Hematopoietic multipotent progenitor cell treated with erythropoietin and hydrocortisone succinate and interleukin-3 and kit ligand, for 6 days (in vitro differentiated cells): Measurements from ENCODE around the gene SLC39A7.

Experiments
- DNase-seq: peaks from one replicate; pipeline ENCODE4 v3.0.0-alpha.2; 2015

SLC39A7 gene

GRCh38 chr6:33190504-33191107, 10.1 kb upstream of the SLC39A7 start:
- no peak for DNase-seq

- no peak for DNase-seq
Observed at GRCh38 chr6:33191383-33192104, 9.1 kb upstream of the SLC39A7 start.

DNA sequence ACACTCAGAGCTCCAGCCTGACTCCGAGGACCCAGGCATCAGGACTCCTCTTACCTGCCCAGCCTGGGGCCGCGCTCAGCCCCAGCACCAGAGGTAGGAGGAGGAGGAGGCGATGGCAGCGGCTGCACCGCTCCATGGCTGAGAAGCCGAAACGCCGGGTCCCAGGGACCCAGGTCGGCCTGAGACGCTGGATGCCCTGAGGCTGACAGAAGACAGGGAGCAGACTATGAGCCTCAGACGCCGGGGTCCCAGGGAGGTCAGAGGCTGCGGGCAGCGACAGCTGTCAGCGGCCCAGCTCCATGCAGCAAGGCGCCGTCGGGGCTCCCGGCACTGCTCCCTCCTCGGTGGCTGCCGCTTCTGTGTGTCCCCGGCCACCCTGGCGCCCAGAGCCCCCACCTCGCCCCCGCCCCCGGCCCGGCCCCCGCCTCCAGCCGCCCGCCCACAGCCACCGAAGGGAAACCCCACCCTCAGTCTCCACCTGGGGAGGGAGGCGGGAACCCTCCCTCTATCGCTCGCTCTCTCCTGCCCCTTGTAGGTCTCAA, 8.5 kb upstream of the SLC39A7 start, which contains the start of gene COL11A2:
COL11A2 (minus strand) TSS at position 363 of the 542 bp plus-strand sequence; CDS start at position 136, 227 bp downstream.
- no peak for DNase-seq

GRCh38 chr6:33192671-33193602, 7.7 kb upstream of the SLC39A7 start:
- DNase-seq: peak; percentile 43

DNA sequence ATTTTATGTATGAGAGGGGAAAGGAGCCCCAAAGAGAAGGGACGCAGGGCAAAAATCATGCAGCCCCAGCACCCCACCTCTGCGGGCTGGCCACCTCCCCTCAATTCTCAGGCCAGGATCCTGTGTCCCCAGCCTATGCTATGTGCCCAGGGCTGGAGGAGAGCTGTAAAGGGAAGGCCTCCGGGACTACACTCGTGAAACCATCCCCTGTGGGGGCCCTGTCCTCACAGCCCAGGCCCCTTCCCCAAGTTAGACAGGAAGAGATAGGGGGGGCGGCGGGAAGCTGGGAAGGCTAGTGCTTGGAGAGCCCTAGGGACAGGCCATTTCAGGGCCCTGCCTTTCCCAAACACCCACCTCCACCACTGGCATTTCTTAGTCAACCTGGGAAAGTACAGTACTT, 7.0 kb upstream of the SLC39A7 start:
- DNase-seq: no peak

DNA sequence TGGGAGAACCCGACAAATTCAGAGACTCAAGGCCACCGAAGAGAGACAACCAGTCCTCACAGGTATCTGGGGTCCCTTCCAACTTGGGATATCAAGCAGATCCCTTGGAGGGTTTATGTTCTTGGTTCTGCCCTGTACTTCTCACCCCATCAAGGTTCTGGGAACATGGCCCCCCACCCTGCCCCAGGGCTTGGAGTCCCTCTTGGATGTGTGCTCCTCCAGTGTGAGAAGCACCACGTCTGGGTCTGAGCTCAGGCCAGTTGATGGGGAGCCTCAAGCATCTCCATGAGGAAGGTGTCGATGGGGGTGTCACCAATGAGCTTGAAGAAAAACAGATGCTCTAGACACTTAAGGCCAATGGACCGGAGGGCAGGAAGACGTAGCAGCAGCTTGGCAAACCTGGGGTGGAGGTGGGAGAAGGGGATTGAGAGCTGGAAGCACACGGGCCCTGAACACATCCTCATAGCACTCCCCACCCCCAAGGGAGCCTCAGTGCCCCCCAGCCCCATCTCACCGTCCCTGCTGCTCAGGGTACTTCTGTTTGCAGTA, 6.2 kb upstream of the SLC39A7 start:
- no peak for DNase-seq

DNA sequence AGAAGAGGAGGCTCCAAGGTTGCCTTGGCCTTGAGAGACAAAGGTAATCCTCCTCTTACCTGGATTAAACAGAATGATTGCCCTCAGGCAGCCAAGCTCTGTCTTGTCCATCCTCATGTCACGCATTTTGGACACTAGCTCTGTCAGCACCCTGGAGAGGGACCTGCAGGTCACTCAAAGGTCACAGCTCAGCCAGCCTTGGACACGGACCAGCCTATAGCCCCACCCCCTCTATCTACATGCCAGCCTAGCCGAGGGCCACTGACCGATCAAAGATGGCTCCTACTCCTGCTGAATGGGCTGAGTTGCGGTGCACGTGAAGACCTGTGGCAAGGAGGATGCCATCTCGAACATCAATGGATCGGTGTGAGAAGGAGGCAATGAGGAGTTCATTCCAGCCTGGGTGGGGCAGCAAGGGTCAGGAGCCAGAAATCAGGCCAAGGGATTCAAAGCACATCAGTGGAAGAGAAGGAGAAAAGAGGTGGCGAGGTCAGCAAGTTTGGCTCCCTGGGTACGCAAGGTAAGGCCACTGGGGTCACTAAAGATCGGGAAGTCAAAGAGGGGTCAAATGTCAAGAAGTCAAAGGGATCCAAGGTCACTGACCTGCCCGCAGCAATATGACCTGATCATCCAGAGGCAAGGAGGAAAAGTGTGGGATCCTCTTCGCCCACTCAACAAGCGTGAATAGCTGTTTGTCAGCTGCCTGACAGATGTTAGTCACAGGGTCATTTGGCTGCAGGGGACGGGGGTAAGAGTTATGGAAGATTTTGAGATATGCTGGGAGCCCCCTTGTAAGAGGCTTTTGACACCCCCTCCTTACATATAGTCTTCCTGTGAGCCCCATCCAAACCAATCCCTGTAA, 5.1 kb upstream of the SLC39A7 start:
- no peak for DNase-seq

- peak; percentile 96 for DNase-seq
Observed at GRCh38 chr6:33197431-33198048, 3.1 kb upstream of the SLC39A7 start.

DNA sequence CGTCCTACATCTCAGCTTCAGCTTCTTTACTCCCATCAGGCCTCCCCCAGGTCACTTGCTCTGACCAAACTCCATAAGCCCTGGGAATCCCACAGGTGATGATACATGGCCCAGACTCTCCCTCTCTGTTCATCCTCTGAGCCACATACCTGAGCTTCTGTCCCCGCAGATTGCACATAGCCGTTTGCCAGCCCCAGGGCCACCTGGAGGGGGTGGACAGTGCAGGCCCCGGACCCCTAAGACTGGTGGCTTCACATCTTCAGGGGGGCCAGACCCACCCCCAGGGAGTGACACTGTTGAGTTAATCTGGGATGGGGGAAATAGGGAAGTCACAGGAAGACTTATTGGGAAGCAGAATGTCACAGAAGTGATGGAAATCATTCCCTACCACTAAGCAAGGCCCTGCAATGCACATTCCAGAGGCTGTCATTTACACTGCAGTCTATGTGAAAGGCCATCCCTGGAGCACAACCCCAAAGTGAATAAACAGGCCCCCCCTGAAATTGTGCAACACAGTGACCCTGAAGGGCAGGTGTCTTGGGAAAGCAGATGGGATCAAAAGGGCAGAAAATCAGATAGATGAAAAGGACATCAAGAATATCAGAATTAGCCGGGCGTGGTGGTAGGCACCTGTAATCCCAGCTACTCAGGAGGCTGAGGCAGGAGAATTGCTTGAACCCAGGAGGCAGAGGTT, 2.4 kb upstream of the SLC39A7 start:
- no peak for DNase-seq

GRCh38 chr6:33198853-33199436, 1.7 kb upstream of the SLC39A7 start:
- DNase-seq: no peak

- DNase-seq: peak; percentile 92
Observed at GRCh38 chr6:33199687-33200218, 914 bp upstream of the SLC39A7 start.

GRCh38 chr6:33201147-33201545, 479 bp downstream of the SLC39A7 start:
- no peak for DNase-seq

DNA sequence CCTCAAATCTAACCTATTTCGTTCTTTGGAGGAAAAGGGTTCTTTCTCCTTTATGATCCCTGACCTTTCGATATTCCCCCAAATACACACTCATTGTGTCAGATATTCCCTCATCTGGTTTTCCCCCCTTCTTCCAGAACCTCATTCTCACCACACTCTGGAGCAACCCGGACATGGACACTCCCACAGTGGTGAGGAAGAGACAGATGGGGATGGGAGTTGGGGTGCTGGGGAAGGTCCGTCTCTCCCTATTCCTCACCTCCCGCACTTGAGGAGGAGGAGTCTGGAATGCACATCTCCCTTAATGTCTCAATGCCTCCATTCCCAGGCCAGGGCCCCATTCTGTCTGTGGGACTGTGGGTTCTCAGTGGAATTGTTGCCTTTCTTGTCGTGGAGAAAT, 1.3 kb downstream of the SLC39A7 start:
- no peak for DNase-seq

DNA sequence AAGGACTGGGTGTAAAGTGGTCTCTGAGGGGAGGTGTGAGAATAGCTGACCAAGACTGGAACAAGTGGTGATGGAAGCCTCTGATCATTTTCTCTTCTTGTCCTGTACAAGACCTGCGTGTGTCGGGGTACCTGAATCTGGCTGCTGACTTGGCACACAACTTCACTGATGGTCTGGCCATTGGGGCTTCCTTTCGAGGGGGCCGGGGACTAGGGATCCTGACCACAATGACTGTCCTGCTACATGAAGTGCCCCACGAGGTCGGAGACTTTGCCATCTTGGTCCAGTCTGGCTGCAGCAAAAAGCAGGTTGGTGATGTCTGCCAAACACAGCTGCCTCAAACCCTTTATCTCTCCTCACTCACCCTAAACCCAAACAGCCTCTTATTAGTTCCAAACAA, 2.1 kb downstream of the SLC39A7 start:
- DNase-seq: no peak

DNA sequence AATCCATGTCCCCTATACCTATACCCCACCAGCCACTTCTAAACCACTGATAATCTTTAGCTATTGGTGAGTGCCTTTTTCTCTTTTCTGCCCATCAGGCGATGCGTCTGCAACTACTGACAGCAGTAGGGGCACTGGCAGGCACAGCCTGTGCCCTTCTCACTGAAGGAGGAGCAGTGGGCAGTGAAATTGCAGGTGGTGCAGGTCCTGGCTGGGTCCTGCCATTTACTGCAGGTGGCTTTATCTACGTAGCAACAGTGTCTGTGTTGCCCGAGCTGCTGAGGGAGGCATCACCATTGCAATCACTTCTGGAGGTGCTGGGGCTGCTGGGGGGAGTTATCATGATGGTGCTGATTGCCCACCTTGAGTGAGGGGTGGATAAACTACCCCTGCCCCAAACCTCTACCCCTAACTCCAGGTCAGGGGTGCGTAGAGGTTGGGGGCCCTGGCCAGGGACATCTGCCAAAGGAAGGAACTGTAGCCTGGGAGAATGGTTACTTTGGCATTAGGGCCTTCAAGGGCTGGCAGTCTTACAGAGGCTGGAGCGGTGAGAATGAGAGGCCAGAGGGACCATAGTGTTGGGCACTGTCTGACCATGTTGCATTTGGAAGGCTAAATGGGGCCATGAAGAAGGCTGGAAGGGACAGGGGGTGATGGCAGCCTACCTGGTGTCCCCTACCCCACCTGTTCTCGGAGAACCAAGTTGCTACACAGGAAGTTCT, 2.9 kb downstream of the SLC39A7 start:
- no peak for DNase-seq

GRCh38 chr6:33204165-33204414, 3.4 kb downstream of the SLC39A7 start:
- no peak for DNase-seq

- DNase-seq: peak; percentile 98
Observed at GRCh38 chr6:33204415-33205190, 3.9 kb downstream of the SLC39A7 start, which contains the start of gene HSD17B8. TSS of gene HSD17B8 (plus strand) at chr6:33204655. CDS start at chr6:33204669, 14 bp downstream.

- peak; percentile 41 for DNase-seq
Observed at GRCh38 chr6:33205191-33206026, 4.7 kb downstream of the SLC39A7 start.
